Endothelial cell of umbilical vein (primary cell): Measurements from ENCODE around the gene TM2D1. TPM values are rescaled to one million over a fixed set of nuclear protein-coding genes. Genes with fewer than 3 reads are reported as not detected.

Experiments
- BruUV-seq: library from RNA; stranded (reverse); fragments of 400-500 nt; replicated peaks from 2 replicates; lab custom pipeline; 2021; lab: Mats Ljungman, UMichigan
- CTCF ChIA-PET: fragments of 300-600, 350-600 bp; sonication (Branson Sonifier 250); formaldehyde crosslinking; loops from one replicate; lab custom pipeline; 2021; ENCODE audit warnings: antibody characterized with exemption, inconsistent platforms; lab: Charles Lee
- POLR2A ChIA-PET: fragments of 300-600, 350-600 bp; sonication (Branson Sonifier 250); formaldehyde crosslinking; loops from one replicate; lab custom pipeline; 2021; ENCODE audit warnings: antibody characterized with exemption, inconsistent platforms; lab: Charles Lee
- DNase-seq: peaks from one replicate; pipeline ENCODE4 v3.0.0-alpha.2; 2011; ENCODE audit warnings: low read depth, low spot score
- FAIRE-seq: peaks from 2 replicates; lab custom pipeline; 2011; peaks lifted over from hg19 to GRCh38; lab: Jason Lieb, UNC
- H2AFZ ChIP-seq: 2 replicates; pipeline ENCODE4 v1.6.0; 2012; ENCODE audit warnings: low read depth, low read length, control low read depth, inconsistent platforms
- H3K27ac ChIP-seq: 2 replicates; pipeline ENCODE4 v1.5.1; 2011; ENCODE audit warnings: low read depth, mild to moderate bottlenecking, control low read depth, low read length, moderate library complexity; ENCODE audit not compliant: insufficient read depth
- H3K27me3 ChIP-seq, 2 experiments: 2 replicates each; pipeline versions ENCODE4 v1.6.0 to v1.6.1; 2011; ENCODE audit warnings: low read length in 2 of 2, mixed read lengths in 1 of 2; ENCODE audit not compliant: control insufficient read depth in 2 of 2, insufficient read depth in 2 of 2
- H3K36me3 ChIP-seq, 2 experiments: 2 replicates in 1 of 2; 3 replicates in 1 of 2; pipeline ENCODE4 v1.5.1; 2011; ENCODE audit warnings: low read length in 2 of 2, mild to moderate bottlenecking in 1 of 2, moderate library complexity in 1 of 2; ENCODE audit not compliant: control insufficient read depth in 2 of 2, insufficient read depth in 2 of 2; ENCODE audit errors: extremely low read depth in 1 of 2
- H3K4me1 ChIP-seq: 3 replicates; pipeline ENCODE4 v1.5.1; 2011; ENCODE audit warnings: mild to moderate bottlenecking, low read length; ENCODE audit not compliant: control insufficient read depth, insufficient read depth; ENCODE audit errors: extremely low read depth
- H3K4me2 ChIP-seq: 2 replicates; pipeline ENCODE4 v1.6.1; 2011; ENCODE audit warnings: low read length, control low read depth, mixed read lengths; ENCODE audit not compliant: insufficient read depth
- H3K4me3 ChIP-seq, 3 experiments: fragments of 200-600 bp in 1 of 3; sonication (generic), shearing (Covaris generic) in 1 of 3; replicated peaks in 1 of 3; 2 replicates each; pipeline ENCODE4 v1.5.1; 2011 to 2016; ENCODE audit warnings: control low read depth in 3 of 3, low read length in 3 of 3, mild to moderate bottlenecking in 2 of 3, inconsistent platforms in 1 of 3, low read depth in 1 of 3, moderate library complexity in 1 of 3; ENCODE audit not compliant: insufficient read depth in 1 of 3
- H3K79me2 ChIP-seq: 2 replicates; pipeline ENCODE4 v1.6.0; 2012; ENCODE audit warnings: low read length, inconsistent platforms; ENCODE audit not compliant: control insufficient read depth, insufficient read depth
- H3K9ac ChIP-seq: replicated peaks from 2 replicates; pipeline ENCODE3; 2011; ENCODE audit warnings: low read length, control low read depth; ENCODE audit not compliant: insufficient read depth; ENCODE audit errors: extremely low read depth
- H3K9me1 ChIP-seq: replicated peaks from 3 replicates; pipeline ENCODE4 v1.6.0; 2011; ENCODE audit warnings: mild to moderate bottlenecking, low read length; ENCODE audit not compliant: control insufficient read depth, insufficient read depth; ENCODE audit errors: extremely low read depth
- H3K9me3 ChIP-seq: replicated peaks from 2 replicates; pipeline ENCODE4 v1.5.1; 2012; ENCODE audit warnings: low read length, inconsistent platforms; ENCODE audit not compliant: control insufficient read depth, insufficient read depth
- H4K20me1 ChIP-seq: replicated peaks from 2 replicates; pipeline ENCODE3; 2011; ENCODE audit warnings: mild to moderate bottlenecking, low read length; ENCODE audit not compliant: control insufficient read depth, insufficient read depth; ENCODE audit errors: extremely low read depth
- CTCF ChIP-seq, 2 donors: IDR thresholded peaks; 1 replicate in 1 of 2; 2 replicates in 1 of 2; pipeline ENCODE4 v1.5.1; 2011; ENCODE audit warnings: low read length in 2 of 2, mild to moderate bottlenecking in 2 of 2, moderate library complexity in 2 of 2, control low read depth in 1 of 2, inconsistent platforms in 1 of 2, low read depth in 1 of 2; ENCODE audit not compliant: insufficient read depth in 1 of 2; ENCODE audit errors: extremely low read depth in 1 of 2
- FOS ChIP-seq: IDR thresholded peaks from 2 replicates; pipeline ENCODE4 v1.6.1; 2011; ENCODE audit warnings: mild to moderate bottlenecking, low read length, moderate library complexity, borderline replicate concordance; ENCODE audit not compliant: insufficient read depth
- GATA2 ChIP-seq: IDR thresholded peaks from 2 replicates; pipeline ENCODE4 v1.7.0; 2011; ENCODE audit warnings: low read depth, mild to moderate bottlenecking, moderate library complexity, mixed read lengths, low read length; ENCODE audit not compliant: insufficient read length, insufficient read depth
- JUN ChIP-seq: IDR thresholded peaks from 2 replicates; pipeline ENCODE4 v1.6.1; 2011; ENCODE audit warnings: borderline replicate concordance, low read depth; ENCODE audit not compliant: insufficient read length, insufficient read depth
- MAX ChIP-seq: IDR thresholded peaks from 2 replicates; pipeline ENCODE4 v1.6.1; 2011; ENCODE audit not compliant: insufficient read depth, insufficient read length
- MYC ChIP-seq: IDR thresholded peaks from one replicate; pipeline ENCODE4 v1.6.1; 2011; ENCODE audit warnings: mild to moderate bottlenecking, low read depth, low read length
- POLR2A ChIP-seq: IDR thresholded peaks from 2 replicates; pipeline ENCODE4 v1.6.1; 2012; ENCODE audit warnings: low read depth, mild to moderate bottlenecking, control low read depth, low read length
- POLR2AphosphoS5 ChIP-seq: IDR thresholded peaks from 2 replicates; pipeline ENCODE4 v1.6.1; 2012; ENCODE audit warnings: low read depth, mild to moderate bottlenecking, control low read depth, low read length, moderate library complexity; ENCODE audit not compliant: insufficient read depth
- dilution Hi-C: fragments of 300-500 bp; cut with MboI; formaldehyde crosslinking; loops from one replicate; pipeline ENCODE4 v1.15.0; 2019; ENCODE audit warnings: low sequenced_read_pairs; ENCODE audit not compliant: extremely low pct_ligation_motif_present
- intact Hi-C: fragments of 100-400 bp; cut with micrococcal nuclease; formaldehyde crosslinking; loops from one replicate; pipeline ENCODE4 v1.10.0; 2022
- polyA plus RNA-seq, 4 experiments: library from polyadenylated mRNA; depleted of rRNA in 3 of 4; stranded (reverse) in 3 of 4; unstranded in 1 of 4; fragments of >200 nt; gene quantifications; 2 replicates each; pipeline versions ENCODE4 v1.2.1 to v1.2.3, GENCODE V29; 2011 to 2012; ENCODE audit warnings: missing spikeins in 1 of 4
- total RNA-seq: library from RNA; stranded (reverse); gene quantifications from 2 replicates; pipeline ENCODE4 v1.2.3, GENCODE V29; 2021

Gene TM2D1
- total and polyA plus RNA-seq, 2 donors (not counting 3 experiments of a cell fraction or from before 2014, with no cell fraction given): 37.5 to 50.0 TPM

- BruUV-seq: no TSS peak
- H3K27me3 ChIP-seq: no peaks in the 10 kb centered on the region
- DNase-seq: no peak
- no peak overlapping the region for H3K4me3 ChIP-seq
- intact Hi-C loops: no loop called here
- no peak overlapping the region for H3K4me2 ChIP-seq
- no peaks in the 10 kb centered on the region for H4K20me1 ChIP-seq
- ChIA-PET POLR2A (no interaction called here), CTCF (no interaction called here)
- no peak overlapping the region for H3K9ac ChIP-seq
- H3K4me1 ChIP-seq: no peaks in the 10 kb centered on the region
- no peaks in the 10 kb centered on the region for H3K9me3 ChIP-seq
- H3K9me1 ChIP-seq: no peaks in the 10 kb centered on the region
- TF ChIP-seq FOS: no peak
- TF ChIP-seq JUN: no peak
- no peak for TF ChIP-seq MYC
- TF ChIP-seq GATA2: no peak
- no peak for TF ChIP-seq MAX
- FAIRE-seq: no peak
- dilution Hi-C loops: no loop called here
- H3K36me3 ChIP-seq: no peaks in the 10 kb centered on the region
- no peaks in the 10 kb centered on the region for H3K79me2 ChIP-seq
- no peak overlapping the region for H2AFZ ChIP-seq
- no peak overlapping the region for H3K27ac ChIP-seq
Observed at GRCh38 chr1:61670016-61670415, 54.9 kb downstream of the TM2D1 start.

GRCh38 chr1:61659061-61659460, 65.9 kb downstream of the TM2D1 start:
- Histone ChIP-seq H3K9ac (no peak overlapping the region), H3K9me1 (no peaks in the 10 kb centered on the region), H2AFZ (no peak overlapping the region), H3K27me3 (no peaks in the 10 kb centered on the region), H3K4me1 (peaks cover 5% of the 10 kb centered on the region), H3K36me3 (no peaks in the 10 kb centered on the region), H4K20me1 (no peaks in the 10 kb centered on the region), H3K79me2 (no peaks in the 10 kb centered on the region), H3K4me3 (no peak overlapping the region), H3K4me2 (no peak overlapping the region), H3K9me3 (no peaks in the 10 kb centered on the region), H3K27ac (no peak overlapping the region)
- DNase-seq: peak; percentile 11
- dilution Hi-C loops (no loop called here), intact Hi-C loops (no loop called here)
- ChIA-PET CTCF (no interaction called here), POLR2A (no interaction called here)
- no TSS peak for BruUV-seq
- TF ChIP-seq JUN (no peak), POLR2A (no peak), MYC (no peak), CTCF (IDR thresholded peaks at IDR 0.05; ENCODE audit: extremely low read depth in 1 of 2, insufficient read depth in 1 of 2, low read depth in 1 of 2, low read length in 2 of 2) (peak; percentile 11 to 14), POLR2AphosphoS5 (no peak), FOS (no peak), MAX (no peak)
- no peak for FAIRE-seq
